HL-60 (cell line): ENCODE measurements around the gene MAP1A.

Source experiments
- GABPA ChIP-seq: IDR thresholded peaks from 2 replicates; pipeline ENCODE4 v1.6.1; 2012; ENCODE audit warnings: low read depth
- POLR2AphosphoS5 ChIP-seq: IDR thresholded peaks from 2 replicates; pipeline ENCODE4 v1.6.1; 2012; ENCODE audit warnings: low read depth
- SPI1 ChIP-seq: IDR thresholded peaks from 2 replicates; pipeline ENCODE4 v1.6.1; 2012; ENCODE audit warnings: low read depth, mild to moderate bottlenecking, borderline replicate concordance
- TF ChIP-seq, protein P1 (sequence below): IDR thresholded peaks from one replicate; pipeline ENCODE4 v1.5.1; 2011; ENCODE audit warnings: low read length, control low read depth, inconsistent platforms; ENCODE audit not compliant: insufficient read depth
- TF ChIP-seq, protein P2 (sequence below): IDR thresholded peaks from 2 replicates; pipeline ENCODE4 v1.6.1; 2012; ENCODE audit warnings: low read depth; ENCODE audit not compliant: insufficient replicate concordance

DNA sequence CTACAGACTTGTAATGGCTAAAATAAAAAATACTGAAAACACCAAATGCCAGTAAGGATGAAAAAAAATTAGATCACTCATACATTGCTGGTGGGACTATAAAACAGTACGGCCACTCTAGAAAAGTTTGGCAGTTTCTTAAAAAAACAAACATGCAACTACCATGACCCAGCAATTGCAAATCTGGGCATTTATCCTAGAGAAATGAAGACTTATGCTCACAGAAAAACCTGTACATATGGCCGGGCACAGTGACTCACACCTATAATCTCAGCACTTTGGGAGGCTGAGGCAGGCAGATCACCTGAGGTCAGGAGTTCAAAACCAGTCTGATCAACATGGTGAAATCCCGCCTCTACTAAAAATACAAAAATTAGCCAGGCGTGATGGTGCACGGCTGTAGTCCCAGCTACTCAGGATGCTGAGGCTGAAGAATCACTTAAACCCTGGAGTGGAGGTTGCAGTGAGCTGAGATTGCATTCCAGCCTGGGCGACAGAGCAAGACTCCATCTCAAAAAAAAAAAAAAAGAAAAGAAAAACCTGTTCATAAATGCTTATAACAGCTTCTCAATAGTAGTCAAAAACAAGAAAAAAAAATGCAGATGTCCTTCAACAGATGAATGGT is 30.0 kb upstream of the MAP1A start:
- TF ChIP-seq, protein P1, sequence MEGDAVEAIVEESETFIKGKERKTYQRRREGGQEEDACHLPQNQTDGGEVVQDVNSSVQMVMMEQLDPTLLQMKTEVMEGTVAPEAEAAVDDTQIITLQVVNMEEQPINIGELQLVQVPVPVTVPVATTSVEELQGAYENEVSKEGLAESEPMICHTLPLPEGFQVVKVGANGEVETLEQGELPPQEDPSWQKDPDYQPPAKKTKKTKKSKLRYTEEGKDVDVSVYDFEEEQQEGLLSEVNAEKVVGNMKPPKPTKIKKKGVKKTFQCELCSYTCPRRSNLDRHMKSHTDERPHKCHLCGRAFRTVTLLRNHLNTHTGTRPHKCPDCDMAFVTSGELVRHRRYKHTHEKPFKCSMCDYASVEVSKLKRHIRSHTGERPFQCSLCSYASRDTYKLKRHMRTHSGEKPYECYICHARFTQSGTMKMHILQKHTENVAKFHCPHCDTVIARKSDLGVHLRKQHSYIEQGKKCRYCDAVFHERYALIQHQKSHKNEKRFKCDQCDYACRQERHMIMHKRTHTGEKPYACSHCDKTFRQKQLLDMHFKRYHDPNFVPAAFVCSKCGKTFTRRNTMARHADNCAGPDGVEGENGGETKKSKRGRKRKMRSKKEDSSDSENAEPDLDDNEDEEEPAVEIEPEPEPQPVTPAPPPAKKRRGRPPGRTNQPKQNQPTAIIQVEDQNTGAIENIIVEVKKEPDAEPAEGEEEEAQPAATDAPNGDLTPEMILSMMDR: no peak
- TF ChIP-seq, protein P2, sequence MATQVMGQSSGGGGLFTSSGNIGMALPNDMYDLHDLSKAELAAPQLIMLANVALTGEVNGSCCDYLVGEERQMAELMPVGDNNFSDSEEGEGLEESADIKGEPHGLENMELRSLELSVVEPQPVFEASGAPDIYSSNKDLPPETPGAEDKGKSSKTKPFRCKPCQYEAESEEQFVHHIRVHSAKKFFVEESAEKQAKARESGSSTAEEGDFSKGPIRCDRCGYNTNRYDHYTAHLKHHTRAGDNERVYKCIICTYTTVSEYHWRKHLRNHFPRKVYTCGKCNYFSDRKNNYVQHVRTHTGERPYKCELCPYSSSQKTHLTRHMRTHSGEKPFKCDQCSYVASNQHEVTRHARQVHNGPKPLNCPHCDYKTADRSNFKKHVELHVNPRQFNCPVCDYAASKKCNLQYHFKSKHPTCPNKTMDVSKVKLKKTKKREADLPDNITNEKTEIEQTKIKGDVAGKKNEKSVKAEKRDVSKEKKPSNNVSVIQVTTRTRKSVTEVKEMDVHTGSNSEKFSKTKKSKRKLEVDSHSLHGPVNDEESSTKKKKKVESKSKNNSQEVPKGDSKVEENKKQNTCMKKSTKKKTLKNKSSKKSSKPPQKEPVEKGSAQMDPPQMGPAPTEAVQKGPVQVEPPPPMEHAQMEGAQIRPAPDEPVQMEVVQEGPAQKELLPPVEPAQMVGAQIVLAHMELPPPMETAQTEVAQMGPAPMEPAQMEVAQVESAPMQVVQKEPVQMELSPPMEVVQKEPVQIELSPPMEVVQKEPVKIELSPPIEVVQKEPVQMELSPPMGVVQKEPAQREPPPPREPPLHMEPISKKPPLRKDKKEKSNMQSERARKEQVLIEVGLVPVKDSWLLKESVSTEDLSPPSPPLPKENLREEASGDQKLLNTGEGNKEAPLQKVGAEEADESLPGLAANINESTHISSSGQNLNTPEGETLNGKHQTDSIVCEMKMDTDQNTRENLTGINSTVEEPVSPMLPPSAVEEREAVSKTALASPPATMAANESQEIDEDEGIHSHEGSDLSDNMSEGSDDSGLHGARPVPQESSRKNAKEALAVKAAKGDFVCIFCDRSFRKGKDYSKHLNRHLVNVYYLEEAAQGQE: no peak
- TF ChIP-seq POLR2AphosphoS5: no peak
- TF ChIP-seq GABPA: no peak
- TF ChIP-seq SPI1: no peak
